B cell (primary cell): Measurements from ENCODE around the gene RABAC1. TPM values are rescaled to one million over a fixed set of nuclear protein-coding genes. Genes with fewer than 3 reads are reported as not detected.

ENCODE experiments used
- ATAC-seq: fragments of 200-7000 bp; cut with Tn5 transposase; one replicate; pipeline ENCODE4 v1.10.0; 2021; ENCODE audit warnings: low read depth, mild to moderate bottlenecking, moderate number of reproducible peaks, moderate library complexity
- CTCF ChIA-PET: fragments of 350-600 bp; sonication (Branson Sonifier 250); formaldehyde crosslinking; loops from one replicate; lab custom pipeline; 2021; ENCODE audit warnings: antibody characterized with exemption, inconsistent platforms; lab: Charles Lee
- POLR2A ChIA-PET: fragments of 350-600 bp; sonication (Branson Sonifier 250); formaldehyde crosslinking; loops from one replicate; lab custom pipeline; 2021; ENCODE audit warnings: antibody characterized with exemption; lab: Charles Lee
- DNase-seq: peaks from one replicate; pipeline ENCODE4 v3.0.0; 2013
- H2AFZ ChIP-seq: 2 replicates; pipeline ENCODE4 v1.6.1; 2012; ENCODE audit warnings: mild to moderate bottlenecking, low read depth, low read length; ENCODE audit not compliant: insufficient read depth, poor library complexity, severe bottlenecking
- H3K27ac ChIP-seq, 2 donors: 1 replicate in 1 of 2; 2 replicates in 1 of 2; pipeline ENCODE4 v1.5.1; 2012 to 2013; ENCODE audit warnings: low read length in 2 of 2, mild to moderate bottlenecking in 2 of 2, moderate library complexity in 1 of 2
- H3K27me3 ChIP-seq, 4 experiments: fragments of 200-600 bp in 1 of 4; sonication (generic) in 1 of 4; replicated peaks in 1 of 4; 1 replicate in 2 of 4; 2 replicates in 2 of 4; pipeline versions ENCODE4 v1.6.1 to v1.7.0; 2013 to 2016; ENCODE audit warnings: low read length in 3 of 4, mild to moderate bottlenecking in 2 of 4, mixed read lengths in 1 of 4, moderate library complexity in 1 of 4; ENCODE audit not compliant: insufficient read depth in 4 of 4, control insufficient read depth in 3 of 4; ENCODE audit errors: control extremely low read depth in 1 of 4
- H3K36me3 ChIP-seq, 2 experiments: replicated peaks in 1 of 2; 1 replicate in 1 of 2; 2 replicates in 1 of 2; pipeline versions ENCODE4 v1.6.1 to v1.7.1; 2013; ENCODE audit warnings: low read length in 1 of 2; ENCODE audit not compliant: insufficient read depth in 2 of 2, control insufficient read depth in 1 of 2; ENCODE audit errors: control extremely low read depth in 1 of 2, extremely low read depth in 1 of 2
- H3K4me1 ChIP-seq, 2 donors: fragments of 200-600 bp in 1 of 2; sonication (generic) in 1 of 2; 1 replicate in 1 of 2; 2 replicates in 1 of 2; pipeline versions ENCODE4 v1.5.1 to v1.6.1; 2013 to 2017; ENCODE audit warnings: low read length in 2 of 2; ENCODE audit not compliant: control insufficient read depth in 2 of 2, insufficient read depth in 2 of 2
- H3K4me2 ChIP-seq: replicated peaks from 2 replicates; pipeline ENCODE3; 2012; ENCODE audit warnings: mild to moderate bottlenecking, low read depth, low read length; ENCODE audit not compliant: poor library complexity, severe bottlenecking
- H3K4me3 ChIP-seq, 5 experiments: fragments of 200-600 bp in 1 of 5; sonication (generic) in 1 of 5; 1 replicate in 3 of 5; 2 replicates in 2 of 5; pipeline versions ENCODE4 v1.5.1 to v1.7.0; 2011 to 2016; ENCODE audit warnings: low read length in 4 of 5, mild to moderate bottlenecking in 4 of 5, low read depth in 2 of 5, control low read depth in 1 of 5, moderate library complexity in 1 of 5; ENCODE audit not compliant: insufficient read depth in 1 of 5; ENCODE audit errors: control extremely low read depth in 1 of 5, extremely low read depth in 1 of 5
- H3K79me2 ChIP-seq: fragments of 200-600 bp; sonication (generic); one replicate; pipeline ENCODE4 v1.6.0; 2016; ENCODE audit warnings: low read length; ENCODE audit not compliant: control insufficient read depth, insufficient read depth
- H3K9ac ChIP-seq: fragments of 200-600 bp; sonication (generic); 2 replicates; pipeline ENCODE4 v1.6.1; 2017; ENCODE audit warnings: mild to moderate bottlenecking, low read length, moderate library complexity
- H3K9me3 ChIP-seq, 3 donors: one replicate each; pipeline versions ENCODE4 v1.6.1 to v1.7.1; 2013; ENCODE audit warnings: low read length in 2 of 3; ENCODE audit not compliant: control insufficient read depth in 2 of 3, insufficient read depth in 1 of 3; ENCODE audit errors: control extremely low read depth in 1 of 3
- H4K20me1 ChIP-seq: 2 replicates; pipeline ENCODE4 v1.6.0; 2012; ENCODE audit warnings: mild to moderate bottlenecking, low read length; ENCODE audit not compliant: insufficient read depth, control insufficient read depth, poor library complexity, severe bottlenecking
- H3K27ac Mint-ChIP-seq: one replicate; pipeline ENCODE4 v1.8.0; 2021; ENCODE audit warnings: mixed read lengths
- H3K27me3 Mint-ChIP-seq: one replicate; pipeline ENCODE4 v1.8.0; 2021; ENCODE audit warnings: mixed read lengths
- H3K4me1 Mint-ChIP-seq: one replicate; pipeline ENCODE4 v1.8.0; 2021; ENCODE audit warnings: mixed read lengths
- H3K4me3 Mint-ChIP-seq: one replicate; pipeline ENCODE4 v1.8.0; 2021; ENCODE audit warnings: mixed read lengths
- H3K9me3 Mint-ChIP-seq: one replicate; pipeline ENCODE4 v1.8.0; 2022; ENCODE audit warnings: mixed read lengths; ENCODE audit not compliant: insufficient read depth
- CTCF ChIP-seq: fragments of 200-600 bp; IDR thresholded peaks from one replicate; pipeline ENCODE4 v1.8.0; 2022; ENCODE audit warnings: antibody characterized with exemption, mild to moderate bottlenecking
- EZH2 ChIP-seq: IDR thresholded peaks from 2 replicates; pipeline ENCODE4 v1.6.1; 2012; ENCODE audit warnings: borderline replicate concordance, low read depth, mild to moderate bottlenecking, moderate library complexity, low read length; ENCODE audit not compliant: insufficient read depth, poor library complexity, severe bottlenecking
- WGBS: methylation state at CpG from one replicate; pipeline ENCODE4 v1.1.5; 2013; ENCODE audit warnings: missing lambda C conversion rate; ENCODE audit not compliant: insufficient coverage; 5-methylcytosine and 5-hydroxymethylcytosine counted together
- intact Hi-C: fragments of 100-400 bp; cut with micrococcal nuclease; formaldehyde crosslinking; loops from one replicate; pipeline ENCODE4 v1.10.0; 2022
- polyA plus RNA-seq: library from polyadenylated mRNA; depleted of rRNA; stranded (reverse); fragments of >200 nt; gene quantifications from 2 replicates; pipeline ENCODE4 v1.2.3, GENCODE V29; 2012
- total RNA-seq, 2 donors: library from RNA; stranded (reverse); fragments of 120-200 nt in 1 of 2; gene quantifications; 1 replicate in 1 of 2; 2 replicates in 1 of 2; pipeline versions ENCODE4 v1.2.3 to v1.2.4, GENCODE V29; 2013 to 2022

RABAC1 gene
- total and polyA plus RNA-seq, 2 donors (not counting 1 experiment from before 2014, with no cell fraction given) = 146 to 190 TPM

GRCh38 chr19:41957838-41958366 is 1.2 kb downstream of the RABAC1 start:
- ATAC-seq (peak; percentile 37), DNase-seq (peak; percentile 75)
- POLR2A ChIA-PET = interaction anchor here (1.1 to 2.9 kb wide), 4 partner anchors 11 to 98 kb away, joined by 3 to 16 read pairs (median 8); partner anchors contain the start of genes ARHGEF1 and RPS19
- Histone ChIP-seq H3K27me3 (no peaks in the 10 kb centered on the region), H3K9me3 (no peaks in the 10 kb centered on the region), H3K79me2 (no peaks in the 10 kb centered on the region), H3K36me3 (peaks cover 0 to 3% of the 10 kb centered on the region in 2 experiments), H3K9ac (peak overlapping the region; percentile 83), H2AFZ (peak overlapping the region; percentile 93), H3K4me3 (peak overlapping the region in 4 of 5 experiments; percentile 81 to 94 (median 86)), H4K20me1 (no peaks in the 10 kb centered on the region), H3K4me1 (peaks cover 10 to 22% of the 10 kb centered on the region in 2 donors), H3K4me2 (peak overlapping the region; percentile 96), H3K27ac (peak overlapping the region; percentile 8 to 31)
- CTCF ChIA-PET = interaction anchor here (0.6 to 4.8 kb wide), 18 partner anchors 12 to 1538 kb away, joined by 3 to 49 read pairs (median 4); partner anchors contain the start of genes CD79A, CEACAM3, ERFL and RPS19
- H3K4me3 Mint-ChIP-seq = peak overlapping the region; percentile 99
- 27% methylated on average over 8 of the region's 10 CpGs for WGBS
- intact Hi-C loops = loop anchor here (2.0 to 10.0 kb wide), 5 partner anchors 13 to 163 kb away; partner anchors contain the start of gene CEACAM3
- H3K27me3 Mint-ChIP-seq = no peaks in the 10 kb centered on the region
- no peaks in the 10 kb centered on the region for H3K9me3 Mint-ChIP-seq
- H3K27ac Mint-ChIP-seq = peak overlapping the region; percentile 89
- TF ChIP-seq CTCF (peak; percentile 71), EZH2 (no peak)
- peaks cover 18% of the 10 kb centered on the region for H3K4me1 Mint-ChIP-seq
